Breast epithelium (tissue), 4 donors: ENCODE results near the gene IST1. TPM values are rescaled to one million over a fixed set of nuclear protein-coding genes. Genes with fewer than 3 reads are reported as not detected.
A peak's percentile ranks its signal among the peaks of the same experiment; 100 is the strongest.

Source experiments
- DNase-seq, 2 donors: peaks; one replicate each; pipeline ENCODE4 v3.0.0-alpha.2; 2019; ENCODE audit warnings: low spot score in 2 of 2
- H3K27ac ChIP-seq, 2 donors: fragments of 200-600 bp; sonication (generic) in 1 of 2; one replicate each; pipeline ENCODE4 v1.5.1; 2016 to 2019; ENCODE audit warnings: mild to moderate bottlenecking in 1 of 2
- H3K27me3 ChIP-seq, 2 donors: fragments of 200-600 bp; sonication (generic) in 1 of 2; one replicate each; pipeline versions ENCODE4 v1.5.1 to v1.6.0; 2017 to 2019; ENCODE audit warnings: control low read depth in 1 of 2, mild to moderate bottlenecking in 1 of 2
- H3K36me3 ChIP-seq: fragments of 200-600 bp; one replicate; pipeline ENCODE4 v1.5.1; 2019
- H3K4me1 ChIP-seq, 2 donors: fragments of 200-600 bp; sonication (generic); one replicate each; pipeline ENCODE4 v1.5.1; 2016 to 2019; ENCODE audit warnings: control low read depth in 1 of 2
- H3K4me3 ChIP-seq, 3 donors: fragments of 200-600 bp; sonication (generic); 1 replicate in 2 of 3; 2 replicates in 1 of 3; pipeline ENCODE4 v1.5.1; 2016 to 2019; ENCODE audit warnings: mild to moderate bottlenecking in 3 of 3, moderate library complexity in 2 of 3
- H3K9me3 ChIP-seq, 2 donors: fragments of 200-600 bp; sonication (generic) in 1 of 2; one replicate each; pipeline ENCODE4 v1.5.1; 2016 to 2019; ENCODE audit warnings: control low read depth in 1 of 2
- CTCF ChIP-seq, 3 donors: fragments of 450-650 bp; IDR thresholded peaks; one replicate each; pipeline ENCODE4 v1.5.1; 2016 to 2017; ENCODE audit warnings: antibody characterized with exemption in 3 of 3, mild to moderate bottlenecking in 3 of 3, moderate library complexity in 3 of 3
- POLR2A ChIP-seq: fragments of 450-650 bp; IDR thresholded peaks from one replicate; pipeline ENCODE4 v1.6.1; 2016; ENCODE audit warnings: antibody characterized with exemption, mild to moderate bottlenecking, moderate library complexity
- POLR2AphosphoS5 ChIP-seq, 3 donors: sonication (generic); formaldehyde crosslinking; IDR thresholded peaks; one replicate each; pipeline ENCODE4 v1.6.1; 2017; ENCODE audit warnings: antibody characterized with exemption in 3 of 3
- intact Hi-C: fragments of 100-400 bp; cut with DNase I; formaldehyde crosslinking; loops from one replicate; pipeline ENCODE4 v1.15.1; 2023; ENCODE audit warnings: low total_unique reads
- total RNA-seq, 3 donors: library from RNA; depleted of rRNA; stranded (reverse); fragments of >200 nt; gene quantifications; one replicate each; pipeline ENCODE4 v1.1.0, GENCODE V29; 2016

IST1 gene
- total RNA-seq, 3 donors from 2014 or later, result 217 to 303 (median 253) TPM

DNA sequence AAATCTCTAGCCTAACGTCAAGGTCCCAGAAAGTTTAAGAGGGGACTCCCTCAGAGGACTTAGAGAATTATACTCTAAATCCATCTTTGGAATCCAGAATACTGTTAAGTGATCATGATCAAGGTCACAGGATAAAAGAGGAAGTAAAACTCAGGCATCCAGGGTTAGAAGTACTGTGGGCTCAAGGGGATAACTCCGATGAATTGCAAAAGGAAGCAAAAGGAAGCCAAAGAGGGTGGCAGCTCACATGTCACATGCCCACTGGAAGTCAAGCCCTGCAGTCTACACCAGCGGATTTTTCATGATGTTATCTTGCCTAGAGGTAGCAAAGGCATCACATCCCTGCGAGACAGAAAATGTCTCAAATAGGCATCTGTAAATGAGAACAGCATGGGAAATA, 15.2 kb upstream of the IST1 start:
- no peak for TF ChIP-seq POLR2A
- no peak for TF ChIP-seq POLR2AphosphoS5 (IDR thresholded peaks at IDR 0.05)
- TF ChIP-seq CTCF (IDR thresholded peaks at IDR 0.05), result no peak
- peaks cover 0 to 8% of the 10 kb centered on the region in 2 donors for H3K4me1 ChIP-seq
- no peak overlapping the region for H3K27ac ChIP-seq
- no peak overlapping the region for H3K4me3 ChIP-seq
- H3K27me3 ChIP-seq, result no peaks in the 10 kb centered on the region
- H3K9me3 ChIP-seq, result no peaks in the 10 kb centered on the region
- intact Hi-C loops, result no loop called here
- no peak for DNase-seq
- no peaks in the 10 kb centered on the region for H3K36me3 ChIP-seq

DNA sequence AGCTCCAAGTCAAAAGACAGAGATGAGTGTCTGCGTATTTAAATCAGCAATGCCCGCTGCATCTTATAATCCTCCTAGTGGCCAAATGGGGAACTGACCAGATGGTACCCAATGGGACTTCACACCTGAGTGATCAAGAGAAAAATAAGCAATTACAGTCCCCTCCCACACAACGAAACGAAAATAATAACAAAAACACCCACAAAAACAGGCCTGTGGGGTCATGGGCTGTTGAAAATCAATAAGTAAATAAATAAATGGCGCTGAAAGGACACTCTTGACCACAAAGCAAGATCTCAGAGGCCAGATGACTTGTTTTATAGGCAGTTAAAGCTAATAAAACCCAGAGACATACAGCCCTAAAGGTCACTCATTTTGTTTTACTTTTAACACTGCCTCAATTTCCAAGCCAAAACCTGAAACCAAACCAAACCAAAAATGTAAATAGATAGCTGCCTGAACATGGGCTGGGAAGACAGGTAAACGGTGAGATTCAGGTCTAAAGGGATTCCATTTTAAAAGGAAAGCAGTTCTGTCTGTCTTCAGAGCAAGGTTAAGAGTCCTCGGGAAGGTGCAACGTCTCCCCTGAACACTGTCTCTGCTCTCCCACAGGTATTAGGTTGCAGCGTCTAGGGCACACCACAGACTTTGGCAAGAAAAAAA, 12.7 kb upstream of the IST1 start:
- H3K4me3 ChIP-seq, result peak overlapping the region; percentile 88 to 98 (median 94)
- no peaks in the 10 kb centered on the region for H3K9me3 ChIP-seq
- H3K36me3 ChIP-seq, result no peaks in the 10 kb centered on the region
- H3K4me1 ChIP-seq, result peaks cover 0 to 8% of the 10 kb centered on the region in 2 donors
- H3K27ac ChIP-seq, result peak overlapping the region; percentile 93 to 97
- TF ChIP-seq CTCF (IDR thresholded peaks at IDR 0.05) (peak; percentile 79 to 96 (median 91)), POLR2A (no peak), POLR2AphosphoS5 (IDR thresholded peaks at IDR 0.05) (no peak)
- DNase-seq, result peak in 1 of 2 donors; percentile 72
- no peaks in the 10 kb centered on the region for H3K27me3 ChIP-seq
- intact Hi-C loops, result no loop called here

DNA sequence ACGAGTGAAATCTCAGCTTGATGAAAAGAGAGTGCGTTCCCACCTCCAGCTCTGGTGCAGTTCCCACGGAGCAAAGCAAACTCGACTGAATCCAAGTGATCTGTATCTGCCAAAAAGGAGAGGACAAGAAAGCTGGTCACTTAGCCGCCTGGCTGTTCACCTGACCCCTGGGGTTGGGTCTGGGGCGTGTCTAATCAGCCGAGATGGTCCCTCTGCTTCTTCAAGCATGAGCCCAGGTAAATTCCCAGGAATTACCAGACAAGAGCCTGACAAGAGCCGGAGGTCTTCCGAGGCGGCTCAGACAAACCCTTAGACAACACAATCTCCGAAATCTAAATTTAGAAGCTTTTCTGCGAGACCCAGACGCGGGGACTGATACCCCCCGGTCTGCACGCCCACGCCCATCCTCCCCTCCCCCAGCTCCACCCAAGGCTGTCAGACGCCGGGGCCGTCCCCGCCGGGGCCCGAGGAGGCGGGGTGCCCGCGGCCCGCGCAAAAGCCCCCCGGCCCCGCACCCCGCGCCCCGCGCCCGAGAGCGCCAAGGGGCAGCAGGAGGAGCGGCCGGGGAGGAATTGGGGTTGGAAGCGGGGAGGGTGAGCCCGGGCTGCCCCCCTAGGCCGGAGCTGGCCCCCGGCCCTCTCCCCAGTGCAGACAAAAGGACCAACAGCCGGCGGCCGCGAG, 12.0 kb upstream of the IST1 start:
- peak overlapping the region; percentile 93 to 97 for H3K27ac ChIP-seq
- no peaks in the 10 kb centered on the region for H3K36me3 ChIP-seq
- intact Hi-C loops, result no loop called here
- peaks cover 0 to 8% of the 10 kb centered on the region in 2 donors for H3K4me1 ChIP-seq
- DNase-seq, result no peak
- H3K27me3 ChIP-seq, result no peaks in the 10 kb centered on the region
- no peaks in the 10 kb centered on the region for H3K9me3 ChIP-seq
- TF ChIP-seq POLR2A (no peak), CTCF (IDR thresholded peaks at IDR 0.05) (no peak), POLR2AphosphoS5 (IDR thresholded peaks at IDR 0.05) (no peak)
- H3K4me3 ChIP-seq, result peak overlapping the region; percentile 88 to 98 (median 94)

GRCh38 chr16:71883849-71884638, 11.3 kb upstream of the IST1 start, which contains the start of gene ZNF821:
ZNF821 (minus strand) TSS chr16:71884182; CDS start chr16:71879946, 4,236 bp downstream.
- Histone ChIP-seq H3K27ac (peak within 1 kb of the TSS; percentile 93 to 97), H3K27me3 (no peaks in the 10 kb centered on the region), H3K9me3 (no peaks in the 10 kb centered on the region), H3K36me3 (no peaks in the 10 kb centered on the region), H3K4me3 (peak within 1 kb of the TSS; percentile 88 to 98 (median 94)), H3K4me1 (peaks cover 0 to 8% of the 10 kb centered on the region in 2 donors)
- no peak for TF ChIP-seq POLR2A
- peak in 1 of 3 donors; percentile 44 for TF ChIP-seq CTCF (IDR thresholded peaks at IDR 0.05)
- no peak for TF ChIP-seq POLR2AphosphoS5 (IDR thresholded peaks at IDR 0.05)
- peak; percentile 72 for DNase-seq
- intact Hi-C loops, result loop anchor here (2.0 kb wide), 1 partner anchor 75 kb away; no protein-coding TSS in a partner anchor
